Stomach smooth muscle (tissue), 2 donors: Measurements from ENCODE around the gene JPT2.

Source experiments
- H3K27ac ChIP-seq: one replicate; pipeline ENCODE4 v1.7.0; 2013; ENCODE audit warnings: mild to moderate bottlenecking, low read length, inconsistent platforms
- H3K27me3 ChIP-seq, 2 donors: one replicate each; pipeline ENCODE4 v1.7.0; 2013; ENCODE audit warnings: low read length in 2 of 2; ENCODE audit not compliant: insufficient read depth in 2 of 2, control insufficient read depth in 1 of 2
- H3K36me3 ChIP-seq, 2 donors: one replicate each; pipeline ENCODE4 v1.7.0; 2013; ENCODE audit warnings: low read length in 2 of 2; ENCODE audit not compliant: control insufficient read depth in 2 of 2, insufficient read depth in 2 of 2
- H3K4me1 ChIP-seq: one replicate; pipeline ENCODE4 v1.7.0; 2013; ENCODE audit warnings: low read length; ENCODE audit not compliant: control insufficient read depth, insufficient read depth
- H3K4me3 ChIP-seq, 2 donors: one replicate each; pipeline ENCODE4 v1.7.0; 2013; ENCODE audit warnings: low read length in 2 of 2
- H3K9ac ChIP-seq, 2 donors: one replicate each; pipeline ENCODE4 v1.7.0; 2013; ENCODE audit warnings: low read length in 2 of 2, mild to moderate bottlenecking in 1 of 2
- H3K9me3 ChIP-seq, 2 donors: one replicate each; pipeline ENCODE4 v1.7.0; 2013; ENCODE audit warnings: low read length in 2 of 2; ENCODE audit not compliant: control insufficient read depth in 2 of 2
- donor health status: healthy.
- donor health status: Pancreatic carcinoma.

Gene JPT2

GRCh38 chr16:1677942-1678499, at the start of gene JPT2:
JPT2 (plus strand) TSS chr16:1678279; CDS start chr16:1678313, 34 bp downstream.
- Histone ChIP-seq H3K4me1 (peaks cover 8% of the 10 kb centered on the region), H3K4me3 (peak within 1 kb of the TSS; percentile 76), H3K27ac (no peak within 1 kb of the TSS), H3K27me3 (no peaks in the 10 kb centered on the region), H3K9ac (peak within 1 kb of the TSS; percentile 64 to 72), H3K9me3 (no peaks in the 10 kb centered on the region), H3K36me3 (peaks cover 20 to 22% of the 10 kb centered on the region in 2 donors)

GRCh38 chr16:1630450-1631213, 47.4 kb upstream of the JPT2 start:
- no peaks in the 10 kb centered on the region for H3K27me3 ChIP-seq
- H3K4me1 ChIP-seq = no peaks in the 10 kb centered on the region
- no peaks in the 10 kb centered on the region for H3K9me3 ChIP-seq
- no peak overlapping the region for H3K4me3 ChIP-seq
- no peak overlapping the region for H3K27ac ChIP-seq
- peaks cover 47 to 53% of the 10 kb centered on the region in 2 donors for H3K36me3 ChIP-seq
- no peak overlapping the region for H3K9ac ChIP-seq

- Histone ChIP-seq H3K4me3 (no peak overlapping the region), H3K9ac (no peak overlapping the region), H3K4me1 (no peaks in the 10 kb centered on the region), H3K9me3 (no peaks in the 10 kb centered on the region), H3K36me3 (peaks cover 47 to 50% of the 10 kb centered on the region in 2 donors), H3K27me3 (no peaks in the 10 kb centered on the region), H3K27ac (no peak overlapping the region)
These were observed 46.8 kb upstream of the JPT2 start for GRCh38 chr16:1631230-1631629.

- H3K9ac ChIP-seq = no peak overlapping the region
- H3K27ac ChIP-seq = no peak overlapping the region
- no peak overlapping the region for H3K4me3 ChIP-seq
- H3K9me3 ChIP-seq = no peaks in the 10 kb centered on the region
- no peaks in the 10 kb centered on the region for H3K4me1 ChIP-seq
- H3K27me3 ChIP-seq = no peaks in the 10 kb centered on the region
- peaks cover 40 to 47% of the 10 kb centered on the region in 2 donors for H3K36me3 ChIP-seq
These were observed 46.0 kb upstream of the JPT2 start for GRCh38 chr16:1631931-1632637.

- H3K9ac ChIP-seq = no peak overlapping the region
- no peaks in the 10 kb centered on the region for H3K27me3 ChIP-seq
- H3K27ac ChIP-seq = no peak overlapping the region
- no peak overlapping the region for H3K4me3 ChIP-seq
- H3K36me3 ChIP-seq = peaks cover 37 to 46% of the 10 kb centered on the region in 2 donors
- no peaks in the 10 kb centered on the region for H3K9me3 ChIP-seq
- H3K4me1 ChIP-seq = no peaks in the 10 kb centered on the region
These were observed 45.5 kb upstream of the JPT2 start for GRCh38 chr16:1632638-1632970.

GRCh38 chr16:1633310-1633709, 44.8 kb upstream of the JPT2 start:
- Histone ChIP-seq H3K36me3 (peaks cover 43 to 52% of the 10 kb centered on the region in 2 donors), H3K4me1 (no peaks in the 10 kb centered on the region), H3K27me3 (no peaks in the 10 kb centered on the region), H3K4me3 (no peak overlapping the region), H3K27ac (no peak overlapping the region), H3K9ac (no peak overlapping the region), H3K9me3 (no peaks in the 10 kb centered on the region)

- Histone ChIP-seq H3K27me3 (no peaks in the 10 kb centered on the region), H3K4me3 (no peak overlapping the region), H3K9me3 (no peaks in the 10 kb centered on the region), H3K4me1 (no peaks in the 10 kb centered on the region), H3K9ac (no peak overlapping the region), H3K27ac (no peak overlapping the region), H3K36me3 (peaks cover 55 to 57% of the 10 kb centered on the region in 2 donors)
These were observed 43.5 kb upstream of the JPT2 start for GRCh38 chr16:1634541-1634940.

- Histone ChIP-seq H3K27ac (no peak overlapping the region), H3K27me3 (no peaks in the 10 kb centered on the region), H3K4me1 (no peaks in the 10 kb centered on the region), H3K4me3 (no peak overlapping the region), H3K9me3 (no peaks in the 10 kb centered on the region), H3K9ac (no peak overlapping the region), H3K36me3 (peaks cover 57 to 60% of the 10 kb centered on the region in 2 donors)
These were observed 43.0 kb upstream of the JPT2 start for GRCh38 chr16:1635070-1635469.

- Histone ChIP-seq H3K27ac (no peak overlapping the region), H3K36me3 (peaks cover 58 to 68% of the 10 kb centered on the region in 2 donors)
These were observed 40.6 kb upstream of the JPT2 start for GRCh38 chr16:1637526-1637925.

GRCh38 chr16:1638757-1639156, 39.3 kb upstream of the JPT2 start:
- Histone ChIP-seq H3K9ac (no peak overlapping the region), H3K27me3 (no peaks in the 10 kb centered on the region), H3K27ac (no peak overlapping the region), H3K4me3 (no peak overlapping the region), H3K9me3 (no peaks in the 10 kb centered on the region), H3K4me1 (no peaks in the 10 kb centered on the region), H3K36me3 (peaks cover 51 to 64% of the 10 kb centered on the region in 2 donors)

More at GRCh38 chr16:1637526-1637925, 40.6 kb upstream of the JPT2 start:
- Histone ChIP-seq H3K9ac (no peak overlapping the region), H3K27me3 (no peaks in the 10 kb centered on the region), H3K4me1 (no peaks in the 10 kb centered on the region), H3K4me3 (no peak overlapping the region), H3K9me3 (no peaks in the 10 kb centered on the region)
